SJSA1 (cell line): Measurements from ENCODE around the gene FXR2. TPM values are rescaled to one million over a fixed set of nuclear protein-coding genes. Genes with fewer than 3 reads are reported as not detected.
"Not testable (repeated sequence)": the region's sequence is repeated elsewhere in the genome, so short reads cannot be mapped to it uniquely, and the experiment has no call there.

Source experiments
- DNase-seq, 2 experiments: peaks; one replicate each; pipeline ENCODE4 v3.0.0-alpha.2; 2015 to 2020; ENCODE audit warnings: low spot score in 2 of 2, low read depth in 1 of 2
- H3K27ac ChIP-seq: fragments of 250-450 bp; sonication (Bioruptor Pico); 2 replicates; pipeline ENCODE4 v1.5.1; 2020; ENCODE audit warnings: mild to moderate bottlenecking, moderate library complexity
- H3K27me3 ChIP-seq: fragments of 250-450 bp; sonication (Bioruptor Pico); replicated peaks from 2 replicates; pipeline ENCODE4 v1.5.1; 2020; ENCODE audit warnings: mild to moderate bottlenecking, moderate library complexity
- H3K36me3 ChIP-seq: fragments of 250-450 bp; sonication (Bioruptor Pico); 2 replicates; pipeline ENCODE4 v1.5.1; 2020; ENCODE audit warnings: mild to moderate bottlenecking
- H3K4me1 ChIP-seq: fragments of 250-450 bp; sonication (Bioruptor Pico); replicated peaks from 2 replicates; pipeline ENCODE4 v1.6.1; 2021; ENCODE audit warnings: mild to moderate bottlenecking
- H3K4me3 ChIP-seq: fragments of 250-450 bp; sonication (Bioruptor Pico); 2 replicates; pipeline ENCODE4 v1.5.1; 2020; ENCODE audit warnings: mild to moderate bottlenecking
- H3K9me3 ChIP-seq: fragments of 250-450 bp; sonication (Bioruptor Pico); replicated peaks from 2 replicates; pipeline ENCODE4 v1.5.1; 2020; ENCODE audit warnings: mild to moderate bottlenecking
- total RNA-seq: library from RNA; depleted of rRNA; stranded (reverse); fragments of >200 nt; shearing (Covaris generic); gene quantifications from 2 replicates; pipeline ENCODE4 v1.2.3, GENCODE V29; 2014

Gene FXR2
- total RNA-seq, 1 experiment from 2014 or later, result 49.5 TPM

- H3K27ac ChIP-seq, result no peak overlapping the region
- H3K9me3 ChIP-seq, result no peaks in the 10 kb centered on the region
- no peaks in the 10 kb centered on the region for H3K27me3 ChIP-seq
- peaks cover 3% of the 10 kb centered on the region for H3K4me1 ChIP-seq
- no peak for DNase-seq
- no peak overlapping the region for H3K4me3 ChIP-seq
- H3K36me3 ChIP-seq, result no peaks in the 10 kb centered on the region
Observed at GRCh38 chr17:7618608-7619007, 3.9 kb upstream of the FXR2 start.

GRCh38 chr17:7615265-7615747 is 609 bp upstream of the FXR2 start:
- Histone ChIP-seq H3K27ac (no peak overlapping the region), H3K4me1 (peaks cover 10% of the 10 kb centered on the region)

GRCh38 chr17:7613769-7614424 is 800 bp downstream of the FXR2 start:
- peak in 1 of 2 experiments; percentile 38 for DNase-seq
- Histone ChIP-seq H3K4me3 (peak overlapping the region; percentile 83), H3K4me1 (peaks cover 10% of the 10 kb centered on the region), H3K27me3 (no peaks in the 10 kb centered on the region), H3K36me3 (peaks cover 23% of the 10 kb centered on the region), H3K9me3 (no peaks in the 10 kb centered on the region), H3K27ac (peak overlapping the region; percentile 13)

More at GRCh38 chr17:7615265-7615747, 609 bp upstream of the FXR2 start:
- H3K4me3 ChIP-seq, result peak overlapping the region; percentile 25
- H3K27me3 ChIP-seq, result no peaks in the 10 kb centered on the region
- H3K36me3 ChIP-seq, result peaks cover 17% of the 10 kb centered on the region
- DNase-seq, result no peak
- no peaks in the 10 kb centered on the region for H3K9me3 ChIP-seq

GRCh38 chr17:7612294-7612640 is 2.4 kb downstream of the FXR2 start:
- no peaks in the 10 kb centered on the region for H3K9me3 ChIP-seq
- DNase-seq, result no peak
- peaks cover 23% of the 10 kb centered on the region for H3K36me3 ChIP-seq
- no peak overlapping the region for H3K27ac ChIP-seq
- no peak overlapping the region for H3K4me3 ChIP-seq
- H3K27me3 ChIP-seq, result no peaks in the 10 kb centered on the region
- H3K4me1 ChIP-seq, result peaks cover 10% of the 10 kb centered on the region

GRCh38 chr17:7611635-7612293 is 2.9 kb downstream of the FXR2 start:
- Histone ChIP-seq H3K27ac (no peak overlapping the region), H3K4me1 (peaks cover 10% of the 10 kb centered on the region), H3K36me3 (peaks cover 23% of the 10 kb centered on the region), H3K27me3 (no peaks in the 10 kb centered on the region), H3K9me3 (no peaks in the 10 kb centered on the region), H3K4me3 (no peak overlapping the region)
- no peak for DNase-seq

- no peaks in the 10 kb centered on the region for H3K27me3 ChIP-seq
- H3K27ac ChIP-seq, result no peak overlapping the region
- no peaks in the 10 kb centered on the region for H3K9me3 ChIP-seq
- DNase-seq, result no peak
- H3K4me1 ChIP-seq, result peaks cover 10% of the 10 kb centered on the region
- H3K36me3 ChIP-seq, result peaks cover 31% of the 10 kb centered on the region
- H3K4me3 ChIP-seq, result no peak overlapping the region
Observed at GRCh38 chr17:7610641-7611040, 4.1 kb downstream of the FXR2 start.

- Histone ChIP-seq H3K27ac (no peak overlapping the region), H3K27me3 (no peaks in the 10 kb centered on the region), H3K36me3 (peaks cover 47% of the 10 kb centered on the region), H3K4me1 (no peaks in the 10 kb centered on the region), H3K9me3 (no peaks in the 10 kb centered on the region), H3K4me3 (no peak overlapping the region)
- no peak for DNase-seq
Observed at GRCh38 chr17:7606280-7606679, 8.4 kb downstream of the FXR2 start.

- H3K9me3 ChIP-seq, H3K27me3 ChIP-seq, H3K27ac ChIP-seq, DNase-seq, H3K4me1 ChIP-seq, H3K4me3 ChIP-seq: not testable (repeated sequence)
- peaks cover 87% of the 10 kb centered on the region for H3K36me3 ChIP-seq
Observed at GRCh38 chr17:7597561-7597960, 17.1 kb downstream of the FXR2 start.

GRCh38 chr17:7593296-7593695 is 21.4 kb downstream of the FXR2 start:
- no peaks in the 10 kb centered on the region for H3K27me3 ChIP-seq

GRCh38 chr17:7592422-7593021 is 22.2 kb downstream of the FXR2 start:
- H3K36me3 ChIP-seq, result peaks cover 95% of the 10 kb centered on the region
- H3K27me3 ChIP-seq, result no peaks in the 10 kb centered on the region
- no peak for DNase-seq
- peaks cover 10% of the 10 kb centered on the region for H3K4me1 ChIP-seq
- H3K27ac ChIP-seq, result no peak overlapping the region
- H3K9me3 ChIP-seq, result no peaks in the 10 kb centered on the region
- H3K4me3 ChIP-seq, result no peak overlapping the region

More at GRCh38 chr17:7593296-7593695, 21.4 kb downstream of the FXR2 start:
- H3K9me3 ChIP-seq, result no peaks in the 10 kb centered on the region
- H3K27ac ChIP-seq, result no peak overlapping the region
- no peak overlapping the region for H3K4me3 ChIP-seq
- H3K36me3 ChIP-seq, result peaks cover 93% of the 10 kb centered on the region
- peaks cover 10% of the 10 kb centered on the region for H3K4me1 ChIP-seq
- no peak for DNase-seq

- Histone ChIP-seq H3K36me3 (peaks cover 91% of the 10 kb centered on the region), H3K4me3 (no peak overlapping the region), H3K4me1 (peaks cover 10% of the 10 kb centered on the region), H3K27me3 (no peaks in the 10 kb centered on the region), H3K9me3 (no peaks in the 10 kb centered on the region), H3K27ac (no peak overlapping the region)
- no peak for DNase-seq
Observed at GRCh38 chr17:7591596-7591995, 23.1 kb downstream of the FXR2 start.

GRCh38 chr17:7590743-7591142 is 24.0 kb downstream of the FXR2 start:
- no peak overlapping the region for H3K27ac ChIP-seq
- DNase-seq, result no peak
- H3K4me3 ChIP-seq, result no peak overlapping the region
- H3K27me3 ChIP-seq, result no peaks in the 10 kb centered on the region
- H3K9me3 ChIP-seq, result no peaks in the 10 kb centered on the region
- peaks cover 87% of the 10 kb centered on the region for H3K36me3 ChIP-seq
- H3K4me1 ChIP-seq, result peaks cover 10% of the 10 kb centered on the region

- Histone ChIP-seq H3K4me3 (no peak within 1 kb of the TSS), H3K27me3 (no peaks in the 10 kb centered on the region), H3K4me1 (peaks cover 12% of the 10 kb centered on the region), H3K27ac (no peak within 1 kb of the TSS), H3K9me3 (no peaks in the 10 kb centered on the region), H3K36me3 (peaks cover 83% of the 10 kb centered on the region)
- DNase-seq, result no peak
Observed at GRCh38 chr17:7589891-7590691, 24.6 kb downstream of the FXR2 start, which contains the start of gene SOX15. Gene SOX15 (minus strand): TSS chr17:7590094. CDS start chr17:7589676, 418 bp downstream.
